ENCODE data around the gene AZGP1. TPM values are rescaled to one million over a fixed set of nuclear protein-coding genes. Genes with fewer than 3 reads are reported as not detected.
"Not testable (repeated sequence)": the region's sequence is repeated elsewhere in the genome, so short reads cannot be mapped to it uniquely, and the experiment has no call there.

The AZGP1 gene
- total RNA-seq, 1 experiment from 2014 or later, result 1.6 TPM

- TF ChIP-seq ZBTB21 (CRISPR knock-in tag; IDR thresholded peaks at IDR 0.05; ENCODE audit: borderline replicate concordance), result no peak
- no peak for TF ChIP-seq GTF2I (CRISPR knock-in tag; conservative IDR thresholded peaks at IDR 0.05)
- TF ChIP-seq ZNF121 (CRISPR knock-in tag; IDR thresholded peaks at IDR 0.05), result no peak
Observed at GRCh38 chr7:100011516-100011915, 35.7 kb upstream of the AZGP1 start (continued).

GRCh38 chr7:100010901-100011300, 35.1 kb upstream of the AZGP1 start:
- CTCF ChIA-PET, result interaction anchor here (0.7 to 1.2 kb wide), 2 partner anchors 17 to 31 kb away, joined by 3 to 5 read pairs; no protein-coding TSS in a partner anchor
- POLR2A ChIA-PET, result interaction anchor here (0.6 to 0.8 kb wide), 2 partner anchors 31 to 236 kb away, joined by 3 to 4 read pairs; no protein-coding TSS in a partner anchor

GRCh38 chr7:100009952-100010351, 34.1 kb upstream of the AZGP1 start:
- POLR2A ChIA-PET; H3K36me3 Mint-ChIP-seq; H3K27ac Mint-ChIP-seq; H3K9me3 Mint-ChIP-seq; DNase-seq (ENCODE audit: low spot score); ATAC-seq; H3K27me3 Mint-ChIP-seq (ENCODE audit: low read depth); H3K4me1 Mint-ChIP-seq; H3K4me3 Mint-ChIP-seq: not testable (repeated sequence)
- CTCF ChIA-PET, result interaction anchor here (1.2 kb wide), 1 partner anchor 16 kb away, joined by 5 read pairs; no protein-coding TSS in a partner anchor

More at GRCh38 chr7:100010901-100011300, 35.1 kb upstream of the AZGP1 start:
- Mint-ChIP-seq H3K4me3 (no peak overlapping the region), H3K27ac (no peak overlapping the region), H3K4me1 (peaks cover 8% of the 10 kb centered on the region), H3K27me3 (ENCODE audit: low read depth) (peaks cover 5% of the 10 kb centered on the region), H3K36me3 (no peaks in the 10 kb centered on the region), H3K9me3 (no peaks in the 10 kb centered on the region)
- no peak for ATAC-seq
- no peak for DNase-seq (ENCODE audit: low spot score)
- TF ChIP-seq NFYB (CRISPR knock-in tag; conservative IDR thresholded peaks at IDR 0.05; ENCODE audit: low read depth) (no peak), PRDM15 (CRISPR knock-in tag; IDR thresholded peaks at IDR 0.05) (no peak), USF2 (CRISPR knock-in tag; IDR thresholded peaks at IDR 0.05) (no peak), CDX4 (CRISPR knock-in tag; IDR thresholded peaks at IDR 0.05; ENCODE audit: borderline replicate concordance) (no peak), MXD4 (CRISPR knock-in tag; IDR thresholded peaks at IDR 0.05; ENCODE audit: borderline replicate concordance) (no peak), NR1H2 (CRISPR knock-in tag; IDR thresholded peaks at IDR 0.05) (no peak), FOXJ3 (CRISPR knock-in tag; IDR thresholded peaks at IDR 0.05; ENCODE audit: borderline replicate concordance) (no peak), E2F5 (CRISPR knock-in tag; IDR thresholded peaks at IDR 0.05) (no peak), ZNF512 (CRISPR knock-in tag; IDR thresholded peaks at IDR 0.05; ENCODE audit: borderline replicate concordance) (no peak), FOXP1 (CRISPR knock-in tag; IDR thresholded peaks at IDR 0.05; ENCODE audit: borderline replicate concordance) (no peak), ZNF671 (CRISPR knock-in tag; IDR thresholded peaks at IDR 0.05) (no peak), ERG (CRISPR knock-in tag; IDR thresholded peaks at IDR 0.05) (no peak), NR2C2 (CRISPR knock-in tag; IDR thresholded peaks at IDR 0.05) (no peak)

Measured in WTC11 (cell line).